Astrocyte (in vitro differentiated cells and primary cell): Measurements from ENCODE around the gene BATF2. TPM values are rescaled to one million over a fixed set of nuclear protein-coding genes. Genes with fewer than 3 reads are reported as not detected.
A peak's percentile ranks its signal among the peaks of the same experiment; 100 is the strongest.

Source experiments
- DNase-seq: peaks from one replicate; pipeline ENCODE4 v3.0.0-alpha.2; 2010; ENCODE audit warnings: low read depth
- FAIRE-seq: peaks from 2 replicates; lab custom pipeline; 2011; peaks lifted over from hg19 to GRCh38; lab: Jason Lieb, UNC
- H2AFZ ChIP-seq: 2 replicates; pipeline ENCODE4 v1.6.0; 2012; ENCODE audit warnings: low read depth, low read length, inconsistent platforms
- H3K27ac ChIP-seq: 2 replicates; pipeline ENCODE4 v1.5.1; 2011; ENCODE audit warnings: low read depth, low read length, inconsistent platforms
- H3K27me3 ChIP-seq: 2 replicates; pipeline ENCODE4 v1.6.0; 2011; ENCODE audit warnings: low read length, inconsistent platforms; ENCODE audit not compliant: insufficient read depth
- H3K36me3 ChIP-seq: 2 replicates; pipeline ENCODE4 v1.5.1; 2011; ENCODE audit warnings: low read length, inconsistent platforms; ENCODE audit not compliant: insufficient read depth
- H3K4me1 ChIP-seq: 2 replicates; pipeline ENCODE4 v1.5.1; 2011; ENCODE audit warnings: low read length, inconsistent platforms; ENCODE audit not compliant: insufficient read depth
- H3K4me2 ChIP-seq: 2 replicates; pipeline ENCODE4 v1.6.0; 2012; ENCODE audit warnings: low read length, inconsistent platforms
- H3K4me3 ChIP-seq: 2 replicates; pipeline ENCODE4 v1.5.1; 2011; ENCODE audit warnings: low read depth, mild to moderate bottlenecking, low read length, inconsistent platforms; ENCODE audit not compliant: insufficient read depth
- H3K79me2 ChIP-seq: 2 replicates; pipeline ENCODE4 v1.6.0; 2012; ENCODE audit warnings: mild to moderate bottlenecking, low read length, inconsistent platforms; ENCODE audit not compliant: insufficient read depth
- H3K9ac ChIP-seq: 2 replicates; pipeline ENCODE4 v1.6.0; 2012; ENCODE audit warnings: mild to moderate bottlenecking, low read length, inconsistent platforms
- H3K9me3 ChIP-seq: 2 replicates; pipeline ENCODE4 v1.5.1; 2012; ENCODE audit warnings: low read depth, mild to moderate bottlenecking, low read length, inconsistent platforms; ENCODE audit not compliant: insufficient read depth
- H4K20me1 ChIP-seq: 2 replicates; pipeline ENCODE4 v1.6.0; 2012; ENCODE audit warnings: low read length, inconsistent platforms; ENCODE audit not compliant: insufficient read depth
- H3K27ac Mint-ChIP-seq: one replicate; pipeline ENCODE4 v1.8.0; 2021; ENCODE audit warnings: mild to moderate bottlenecking, mixed read lengths; ENCODE audit not compliant: unreplicated experiment
- H3K27me3 Mint-ChIP-seq: one replicate; pipeline ENCODE4 v1.8.0; 2021; ENCODE audit warnings: low read depth, mixed read lengths; ENCODE audit not compliant: unreplicated experiment
- H3K36me3 Mint-ChIP-seq: one replicate; pipeline ENCODE4 v1.8.0; 2021; ENCODE audit warnings: low read depth, mixed read lengths; ENCODE audit not compliant: unreplicated experiment
- H3K4me1 Mint-ChIP-seq: one replicate; pipeline ENCODE4 v1.8.0; 2021; ENCODE audit warnings: low read depth, mixed read lengths; ENCODE audit not compliant: unreplicated experiment
- H3K4me3 Mint-ChIP-seq: one replicate; pipeline ENCODE4 v1.8.0; 2021; ENCODE audit warnings: mild to moderate bottlenecking, moderate library complexity, mixed read lengths; ENCODE audit not compliant: unreplicated experiment
- H3K9me3 Mint-ChIP-seq: one replicate; pipeline ENCODE4 v1.8.0; 2021; ENCODE audit warnings: mild to moderate bottlenecking, mixed read lengths; ENCODE audit not compliant: unreplicated experiment
- CTCF ChIP-seq: IDR thresholded peaks from 2 replicates; pipeline ENCODE4 v1.5.1; 2011; ENCODE audit warnings: low read depth, mild to moderate bottlenecking, inconsistent platforms, low read length, moderate library complexity; ENCODE audit not compliant: insufficient read depth
- EZH2 ChIP-seq: IDR thresholded peaks from 2 replicates; pipeline ENCODE4 v1.6.1; 2012; ENCODE audit warnings: mild to moderate bottlenecking, low read length, inconsistent platforms; ENCODE audit not compliant: insufficient read depth
- total RNA-seq: library from RNA; stranded (reverse); gene quantifications from 2 replicates; pipeline ENCODE4 v1.2.1, GENCODE V29; 2021

BATF2 gene
- total RNA-seq, 1 donor from 2014 or later: 4.5 TPM

DNA sequence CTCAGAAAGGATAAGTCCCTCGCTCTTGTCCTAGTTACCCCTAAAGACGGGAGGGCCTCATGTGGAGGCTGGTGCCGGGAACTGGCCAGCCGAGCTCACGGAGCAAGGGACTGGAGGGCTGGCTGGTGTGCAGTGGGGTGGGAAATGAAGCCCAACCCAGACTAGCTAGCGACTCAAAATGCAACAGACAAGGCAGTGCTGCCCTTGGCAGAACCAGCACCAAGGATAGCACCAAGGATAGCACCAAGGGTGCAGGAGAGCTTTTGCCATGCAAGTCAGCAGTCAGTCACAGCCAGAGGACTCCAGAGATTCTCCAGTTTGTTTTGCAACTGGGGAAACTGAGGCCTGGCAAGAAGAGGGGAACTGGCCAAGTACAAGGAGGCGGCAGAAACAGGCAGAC lies 6.5 kb upstream of the BATF2 start:
- FAIRE-seq: no peak
- H3K9me3 Mint-ChIP-seq: peaks cover 4% of the 10 kb centered on the region

DNA sequence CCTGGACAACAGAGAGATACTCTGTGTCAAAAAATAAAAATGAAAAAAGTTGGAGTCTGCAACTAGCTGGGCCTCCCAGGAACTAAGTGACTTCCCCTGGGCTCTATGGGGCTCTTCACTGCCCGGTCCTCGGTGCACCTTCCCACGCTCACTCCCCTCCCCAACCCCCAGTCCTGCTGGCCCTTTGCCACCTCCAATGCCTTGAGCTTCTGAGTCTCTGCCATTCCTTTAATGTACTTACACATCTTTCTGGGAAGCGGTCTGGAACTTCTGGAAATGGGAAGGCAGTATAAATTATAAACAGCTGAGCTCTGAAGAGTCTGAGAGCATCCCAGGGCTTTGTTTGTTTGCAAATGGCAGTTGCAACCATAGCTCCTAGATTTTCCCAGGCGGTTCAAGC lies 5.9 kb upstream of the BATF2 start:
- Histone ChIP-seq H2AFZ (no peak overlapping the region), H3K4me1 (peaks cover 12% of the 10 kb centered on the region), H3K27me3 (no peaks in the 10 kb centered on the region), H3K4me2 (no peak overlapping the region), H3K9ac (no peak overlapping the region), H3K4me3 (no peak overlapping the region), H3K27ac (no peak overlapping the region), H3K79me2 (no peaks in the 10 kb centered on the region), H3K36me3 (no peaks in the 10 kb centered on the region), H3K9me3 (no peaks in the 10 kb centered on the region), H4K20me1 (no peaks in the 10 kb centered on the region)
- FAIRE-seq (no peak), DNase-seq (no peak)
- H3K27ac Mint-ChIP-seq: no peak overlapping the region
- no peak for TF ChIP-seq EZH2
- TF ChIP-seq CTCF: no peak
- H3K27me3 Mint-ChIP-seq: peaks cover 16% of the 10 kb centered on the region
- H3K9me3 Mint-ChIP-seq: peaks cover 5% of the 10 kb centered on the region
- H3K4me1 Mint-ChIP-seq: peaks cover 13% of the 10 kb centered on the region
- H3K4me3 Mint-ChIP-seq: no peak overlapping the region
- H3K36me3 Mint-ChIP-seq: no peaks in the 10 kb centered on the region

More for the DNA sequence above, 6.5 kb upstream of the BATF2 start:
- no peak overlapping the region for H3K27ac ChIP-seq
- H3K9me3 ChIP-seq: no peaks in the 10 kb centered on the region
- no peak overlapping the region for H3K4me3 ChIP-seq
- H3K27me3 ChIP-seq: no peaks in the 10 kb centered on the region
- no peaks in the 10 kb centered on the region for H4K20me1 ChIP-seq
- no peak for TF ChIP-seq EZH2
- TF ChIP-seq CTCF: no peak
- Mint-ChIP-seq H3K27me3 (peaks cover 16% of the 10 kb centered on the region), H3K4me3 (no peak overlapping the region), H3K36me3 (no peaks in the 10 kb centered on the region), H3K4me1 (peaks cover 13% of the 10 kb centered on the region), H3K27ac (no peak overlapping the region)
- no peaks in the 10 kb centered on the region for H3K79me2 ChIP-seq
- no peak overlapping the region for H3K9ac ChIP-seq
- no peak overlapping the region for H3K4me2 ChIP-seq
- H3K4me1 ChIP-seq: peaks cover 12% of the 10 kb centered on the region
- H3K36me3 ChIP-seq: no peaks in the 10 kb centered on the region
- DNase-seq: peak; percentile 18
- H2AFZ ChIP-seq: no peak overlapping the region

- no peak overlapping the region for H3K4me3 Mint-ChIP-seq
- no peaks in the 10 kb centered on the region for H3K36me3 ChIP-seq
- no peak for DNase-seq
- H3K79me2 ChIP-seq: no peaks in the 10 kb centered on the region
- H4K20me1 ChIP-seq: no peaks in the 10 kb centered on the region
- no peak overlapping the region for H3K4me2 ChIP-seq
- peaks cover 7% of the 10 kb centered on the region for H3K4me1 ChIP-seq
- peaks cover 9% of the 10 kb centered on the region for H3K4me1 Mint-ChIP-seq
- no peak for FAIRE-seq
- H3K27ac ChIP-seq: no peak overlapping the region
- H3K9me3 Mint-ChIP-seq: peaks cover 5% of the 10 kb centered on the region
- no peak overlapping the region for H3K9ac ChIP-seq
- H2AFZ ChIP-seq: no peak overlapping the region
- no peak for TF ChIP-seq EZH2
- no peak for TF ChIP-seq CTCF
- H3K36me3 Mint-ChIP-seq: no peaks in the 10 kb centered on the region
- no peak overlapping the region for H3K27ac Mint-ChIP-seq
- H3K27me3 Mint-ChIP-seq: peaks cover 9% of the 10 kb centered on the region
- no peaks in the 10 kb centered on the region for H3K27me3 ChIP-seq
- no peak overlapping the region for H3K4me3 ChIP-seq
- H3K9me3 ChIP-seq: no peaks in the 10 kb centered on the region
These were observed 2.7 kb upstream of the BATF2 start for GRCh38 chr11:64999478-64999877.
